A673 (cell line): ENCODE data around the gene NID1.

Experiments
- EZH2 ChIP-seq: fragments of 200-600 bp; sonication (generic); IDR thresholded peaks from 2 replicates; pipeline ENCODE4 v1.6.1; 2017; ENCODE audit warnings: borderline replicate concordance, low read depth, mild to moderate bottlenecking, mixed read lengths, antibody characterized with exemption, low read length; ENCODE audit not compliant: poor library complexity, severe bottlenecking
- TF ChIP-seq, protein P1 (sequence below): fragments of 300-800, 200-600 bp; sonication (generic); conservative IDR thresholded peaks from 2 replicates; pipeline ENCODE4 v1.5.1; 2017; ENCODE audit warnings: low read depth, mild to moderate bottlenecking, antibody characterized with exemption, low read length, moderate library complexity, mixed read lengths

DNA sequence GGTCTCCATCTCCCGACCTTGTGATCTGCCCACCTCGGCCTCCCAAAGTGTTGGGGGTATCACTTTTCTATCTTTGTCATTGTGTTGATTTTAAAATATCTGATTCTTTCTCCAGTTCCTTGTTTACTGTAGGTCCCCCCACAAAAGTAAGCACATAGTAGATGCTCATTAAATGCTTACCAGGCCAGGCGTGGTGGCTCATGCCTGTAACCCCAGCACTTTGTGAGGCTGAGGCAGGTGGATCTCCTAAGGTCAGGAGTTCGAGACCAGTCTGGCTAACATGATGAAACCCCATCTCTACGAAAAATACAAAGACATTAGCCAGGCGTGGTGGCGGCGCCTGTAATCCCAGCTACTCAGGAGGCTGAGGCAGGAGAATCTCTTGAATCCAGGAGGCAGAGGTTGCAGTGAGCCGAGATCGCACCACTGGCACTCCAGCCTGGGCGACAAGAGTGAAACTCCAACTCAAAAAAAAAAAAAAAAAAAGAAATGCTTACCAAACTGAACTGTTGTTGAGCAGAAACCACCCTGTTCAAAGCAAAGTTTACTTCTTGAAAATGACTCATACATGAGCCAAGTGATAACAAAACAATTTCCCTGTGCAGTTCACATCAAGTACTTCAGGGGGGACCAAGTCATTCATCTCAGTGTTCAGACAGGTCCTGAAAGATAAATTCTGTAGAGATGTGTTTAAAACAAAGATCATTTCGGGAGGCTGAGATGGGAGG is 24.3 kb upstream of the NID1 start:
- TF ChIP-seq, protein P1, sequence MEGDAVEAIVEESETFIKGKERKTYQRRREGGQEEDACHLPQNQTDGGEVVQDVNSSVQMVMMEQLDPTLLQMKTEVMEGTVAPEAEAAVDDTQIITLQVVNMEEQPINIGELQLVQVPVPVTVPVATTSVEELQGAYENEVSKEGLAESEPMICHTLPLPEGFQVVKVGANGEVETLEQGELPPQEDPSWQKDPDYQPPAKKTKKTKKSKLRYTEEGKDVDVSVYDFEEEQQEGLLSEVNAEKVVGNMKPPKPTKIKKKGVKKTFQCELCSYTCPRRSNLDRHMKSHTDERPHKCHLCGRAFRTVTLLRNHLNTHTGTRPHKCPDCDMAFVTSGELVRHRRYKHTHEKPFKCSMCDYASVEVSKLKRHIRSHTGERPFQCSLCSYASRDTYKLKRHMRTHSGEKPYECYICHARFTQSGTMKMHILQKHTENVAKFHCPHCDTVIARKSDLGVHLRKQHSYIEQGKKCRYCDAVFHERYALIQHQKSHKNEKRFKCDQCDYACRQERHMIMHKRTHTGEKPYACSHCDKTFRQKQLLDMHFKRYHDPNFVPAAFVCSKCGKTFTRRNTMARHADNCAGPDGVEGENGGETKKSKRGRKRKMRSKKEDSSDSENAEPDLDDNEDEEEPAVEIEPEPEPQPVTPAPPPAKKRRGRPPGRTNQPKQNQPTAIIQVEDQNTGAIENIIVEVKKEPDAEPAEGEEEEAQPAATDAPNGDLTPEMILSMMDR: no peak
- no peak for TF ChIP-seq EZH2
